ENCODE data around the gene EXOC3L4.

EXOC3L4 gene

GRCh38 chr14:103068351-103069073 lies 26.0 kb upstream of the EXOC3L4 start:
- H3K9me3 ChIP-seq (ENCODE audit: severe bottlenecking): no peaks in the 10 kb centered on the region
- H3K27me3 ChIP-seq (ENCODE audit: insufficient read depth, low read depth, severe bottlenecking): no peaks in the 10 kb centered on the region
- no peak for DNase-seq
- TF ChIP-seq CTCF (IDR thresholded peaks at IDR 0.05; ENCODE audit: low read depth, low read length): no peak
- no peak overlapping the region for H3K4me3 ChIP-seq (ENCODE audit: low read depth, low read length)
- H3K36me3 ChIP-seq: no peaks in the 10 kb centered on the region
- H3K27ac ChIP-seq: no peak overlapping the region

GRCh38 chr14:103070263-103070885 lies 24.2 kb upstream of the EXOC3L4 start:
- Histone ChIP-seq H3K36me3 (no peaks in the 10 kb centered on the region), H3K27me3 (ENCODE audit: insufficient read depth, low read depth, severe bottlenecking) (no peaks in the 10 kb centered on the region), H3K9me3 (ENCODE audit: severe bottlenecking) (no peaks in the 10 kb centered on the region), H3K27ac (no peak overlapping the region), H3K4me3 (ENCODE audit: low read depth, low read length) (no peak overlapping the region)
- TF ChIP-seq CTCF (IDR thresholded peaks at IDR 0.05; ENCODE audit: low read depth, low read length): no peak
- no peak for DNase-seq

DNA sequence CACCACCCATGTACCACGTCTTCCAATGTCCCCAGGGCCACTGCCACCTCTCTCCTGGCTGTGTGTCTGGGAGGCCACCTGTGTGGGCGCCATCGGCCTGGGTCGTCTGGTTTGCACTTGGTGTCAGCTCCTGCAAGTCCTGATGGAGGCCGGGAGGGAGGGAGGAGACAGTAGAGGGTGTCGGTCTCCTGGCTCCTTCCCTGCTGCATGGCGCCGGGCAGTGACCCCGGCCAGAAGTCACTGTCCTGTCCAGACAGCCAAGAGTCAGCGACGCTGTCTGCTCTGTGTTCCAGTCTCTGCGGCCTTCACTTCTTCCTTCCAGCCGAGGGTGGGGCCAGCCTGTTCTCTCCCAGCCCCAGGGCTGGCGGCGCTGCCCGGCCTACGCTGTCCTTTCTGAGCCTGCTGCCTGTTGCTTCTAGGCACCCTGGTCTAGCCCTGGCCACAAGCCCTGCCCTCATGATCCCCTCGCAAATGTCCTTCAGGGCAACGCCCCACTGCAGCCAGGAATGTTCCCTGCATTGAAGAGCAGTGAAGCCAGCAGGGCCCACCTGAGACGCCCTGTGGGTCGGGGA lies 23.5 kb upstream of the EXOC3L4 start:
- no peak for DNase-seq
- Histone ChIP-seq H3K4me3 (ENCODE audit: low read depth, low read length) (no peak overlapping the region), H3K27me3 (ENCODE audit: insufficient read depth, low read depth, severe bottlenecking) (no peaks in the 10 kb centered on the region), H3K9me3 (ENCODE audit: severe bottlenecking) (no peaks in the 10 kb centered on the region), H3K36me3 (no peaks in the 10 kb centered on the region), H3K27ac (no peak overlapping the region)
- no peak for TF ChIP-seq CTCF (IDR thresholded peaks at IDR 0.05; ENCODE audit: low read depth, low read length)

DNA sequence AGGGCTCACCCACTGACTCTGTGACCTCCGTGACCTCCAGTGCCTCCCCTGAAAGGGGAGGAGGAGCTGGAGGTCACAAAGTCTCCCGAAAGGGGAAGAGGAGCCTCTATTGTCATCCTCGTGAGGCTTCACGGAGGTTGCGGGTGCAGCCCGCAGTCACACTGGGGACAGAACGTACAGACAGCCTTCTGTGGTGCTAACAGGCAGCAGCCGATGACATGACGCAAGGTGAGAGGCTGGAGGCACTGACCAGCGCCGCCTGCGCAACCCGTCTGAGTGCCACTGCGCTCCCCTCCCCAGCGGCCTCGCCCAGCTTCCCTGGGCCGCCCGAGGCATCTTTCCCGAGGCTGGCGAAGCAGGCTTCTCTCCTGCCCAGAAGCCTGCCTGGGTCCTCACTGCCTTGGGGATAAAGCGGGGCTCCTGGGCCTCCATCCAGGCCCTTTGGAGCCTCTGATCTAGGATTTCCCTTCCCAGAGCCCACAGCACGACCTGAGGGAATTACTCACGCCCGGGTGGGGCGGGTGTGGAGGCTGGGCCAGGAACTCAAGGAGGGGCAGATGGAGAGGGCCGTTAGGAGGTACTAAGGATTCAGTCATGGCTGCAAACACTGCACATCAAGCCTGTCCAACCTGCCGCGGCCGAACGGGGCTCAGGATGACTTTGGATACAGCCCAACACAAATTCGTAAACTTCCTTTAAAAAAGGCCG lies 22.8 kb upstream of the EXOC3L4 start:
- H3K9me3 ChIP-seq (ENCODE audit: severe bottlenecking): no peaks in the 10 kb centered on the region
- H3K4me3 ChIP-seq (ENCODE audit: low read depth, low read length): no peak overlapping the region
- no peaks in the 10 kb centered on the region for H3K36me3 ChIP-seq
- H3K27ac ChIP-seq: no peak overlapping the region; the same call in 1 of the 2 replicates
- DNase-seq: no peak
- TF ChIP-seq CTCF (IDR thresholded peaks at IDR 0.05; ENCODE audit: low read depth, low read length): no peak
- no peaks in the 10 kb centered on the region for H3K27me3 ChIP-seq (ENCODE audit: insufficient read depth, low read depth, severe bottlenecking)

DNA sequence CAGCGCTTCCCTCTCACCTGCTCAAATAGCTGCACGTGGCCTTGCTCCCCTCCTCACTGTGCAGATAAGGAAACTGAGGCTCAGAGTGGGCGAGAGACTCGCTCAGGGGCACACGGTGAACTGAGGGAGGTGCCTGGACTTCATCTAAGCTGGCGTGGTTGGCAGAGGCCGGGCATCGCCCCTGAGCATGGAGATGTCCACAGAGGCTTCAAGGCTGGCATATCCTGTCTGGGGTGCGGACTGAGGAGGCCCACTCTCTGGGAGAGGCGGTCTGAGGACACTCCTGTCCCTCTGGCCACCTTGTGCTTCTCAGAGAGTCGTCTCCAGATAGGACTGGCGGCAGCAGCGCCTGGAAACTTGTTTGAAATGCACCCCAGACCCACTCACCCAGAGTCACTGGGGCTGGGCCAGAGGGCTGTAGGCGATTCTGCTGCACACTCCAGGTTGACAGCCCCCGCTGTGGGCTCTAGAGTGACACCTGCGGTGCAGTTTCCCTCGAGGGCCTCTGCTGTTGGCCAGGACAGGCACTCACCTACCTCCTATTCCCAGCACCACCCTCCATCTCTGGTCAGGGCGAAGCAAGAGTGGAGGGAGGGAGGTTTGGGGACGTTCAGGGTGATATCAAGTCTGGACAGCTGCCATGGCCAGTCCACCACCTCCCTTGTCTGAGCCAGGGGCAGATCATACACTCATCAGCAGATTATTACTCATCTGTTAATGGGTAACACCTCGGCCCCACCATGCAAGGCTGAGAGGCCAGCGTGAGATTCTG lies 21.7 kb upstream of the EXOC3L4 start:
- H3K27ac ChIP-seq: no peak overlapping the region
- no peak for DNase-seq

More for the DNA sequence above, 21.7 kb upstream of the EXOC3L4 start:
- Histone ChIP-seq H3K9me3 (ENCODE audit: severe bottlenecking) (no peaks in the 10 kb centered on the region), H3K4me3 (ENCODE audit: low read depth, low read length) (no peak overlapping the region), H3K36me3 (no peaks in the 10 kb centered on the region), H3K27me3 (ENCODE audit: insufficient read depth, low read depth, severe bottlenecking) (no peaks in the 10 kb centered on the region)
- TF ChIP-seq CTCF (IDR thresholded peaks at IDR 0.05; ENCODE audit: low read depth, low read length): peak; percentile 45

All from WERI-Rb-1 (cell line).